CD8-positive, alpha-beta memory T cell (primary cell): ENCODE data around the gene PCNX2. TPM values are rescaled to one million over a fixed set of nuclear protein-coding genes. Genes with fewer than 3 reads are reported as not detected.

Source experiments
- CTCF ChIA-PET: fragments of 350-600 bp; sonication (Branson Sonifier 250); formaldehyde crosslinking; loops from one replicate; lab custom pipeline; 2021; ENCODE audit warnings: antibody characterized with exemption; lab: Charles Lee
- POLR2A ChIA-PET: fragments of 350-600 bp; sonication (Branson Sonifier 250); formaldehyde crosslinking; loops from one replicate; lab custom pipeline; 2021; ENCODE audit warnings: antibody characterized with exemption; lab: Charles Lee
- DNase-seq, 5 donors: peaks; one replicate each; pipeline versions ENCODE4 v3.0.0 to v3.0.0-alpha.2; 2020 to 2022; ENCODE audit warnings: mixed read lengths in 1 of 5
- H3K27ac ChIP-seq: one replicate; pipeline ENCODE4 v1.7.0; 2013; ENCODE audit warnings: low read depth, mild to moderate bottlenecking, low read length, moderate library complexity
- H3K27me3 ChIP-seq: 2 replicates; pipeline ENCODE4 v1.7.0; 2013; ENCODE audit warnings: low read length, mild to moderate bottlenecking; ENCODE audit not compliant: insufficient read depth, poor library complexity, severe bottlenecking
- H3K36me3 ChIP-seq: 2 replicates; pipeline ENCODE4 v1.7.0; 2013; ENCODE audit warnings: mild to moderate bottlenecking, low read length, moderate library complexity; ENCODE audit not compliant: insufficient read depth
- H3K4me1 ChIP-seq: 2 replicates; pipeline ENCODE4 v1.7.0; 2013; ENCODE audit warnings: mild to moderate bottlenecking, low read length, moderate library complexity; ENCODE audit not compliant: insufficient read depth
- H3K4me3 ChIP-seq: 2 replicates; pipeline ENCODE4 v1.7.0; 2013; ENCODE audit warnings: mild to moderate bottlenecking, low read length
- H3K9me3 ChIP-seq: 2 replicates; pipeline ENCODE4 v1.7.0; 2013; ENCODE audit warnings: mild to moderate bottlenecking, low read length
- H3K27ac Mint-ChIP-seq, 8 donors: one replicate each; pipeline ENCODE4 v1.8.0; 2020 to 2021; ENCODE audit warnings: mixed read lengths in 8 of 8, mild to moderate bottlenecking in 6 of 8, inconsistent platforms in 3 of 8, moderate library complexity in 3 of 8
- H3K27me3 Mint-ChIP-seq, 2 donors: one replicate each; pipeline ENCODE4 v1.8.0; 2020 to 2021; ENCODE audit warnings: mixed read lengths in 2 of 2, mild to moderate bottlenecking in 1 of 2, moderate library complexity in 1 of 2
- H3K36me3 Mint-ChIP-seq, 3 donors: one replicate each; pipeline ENCODE4 v1.8.0; 2020 to 2021; ENCODE audit warnings: mixed read lengths in 3 of 3, inconsistent platforms in 1 of 3, mild to moderate bottlenecking in 1 of 3
- H3K4me1 Mint-ChIP-seq, 3 donors: one replicate each; pipeline ENCODE4 v1.8.0; 2020 to 2021; ENCODE audit warnings: mixed read lengths in 3 of 3, inconsistent platforms in 1 of 3, mild to moderate bottlenecking in 1 of 3
- H3K4me3 Mint-ChIP-seq, 7 donors: one replicate each; pipeline ENCODE4 v1.8.0; 2020 to 2021; ENCODE audit warnings: mixed read lengths in 7 of 7, mild to moderate bottlenecking in 6 of 7, moderate library complexity in 4 of 7, inconsistent platforms in 2 of 7
- H3K9me3 Mint-ChIP-seq, 5 donors: one replicate each; pipeline ENCODE4 v1.8.0; 2020 to 2022; ENCODE audit warnings: mixed read lengths in 5 of 5, mild to moderate bottlenecking in 3 of 5, moderate library complexity in 2 of 5, inconsistent platforms in 1 of 5
- polyA plus RNA-seq: library from polyadenylated mRNA; unstranded; fragments of 300-500 nt; fragmentation: Illumina TruSeq; gene quantifications from one replicate; pipeline ENCODE4 v1.2.3, GENCODE V29; 2021
- total RNA-seq, 2 experiments: library from RNA; stranded (reverse); gene quantifications; one replicate each; pipeline ENCODE4 v1.2.3, GENCODE V29; 2021

The PCNX2 gene
- total and polyA plus RNA-seq, 3 experiments from 2014 or later = 11.7 to 27.3 (median 26.7) TPM

DNA sequence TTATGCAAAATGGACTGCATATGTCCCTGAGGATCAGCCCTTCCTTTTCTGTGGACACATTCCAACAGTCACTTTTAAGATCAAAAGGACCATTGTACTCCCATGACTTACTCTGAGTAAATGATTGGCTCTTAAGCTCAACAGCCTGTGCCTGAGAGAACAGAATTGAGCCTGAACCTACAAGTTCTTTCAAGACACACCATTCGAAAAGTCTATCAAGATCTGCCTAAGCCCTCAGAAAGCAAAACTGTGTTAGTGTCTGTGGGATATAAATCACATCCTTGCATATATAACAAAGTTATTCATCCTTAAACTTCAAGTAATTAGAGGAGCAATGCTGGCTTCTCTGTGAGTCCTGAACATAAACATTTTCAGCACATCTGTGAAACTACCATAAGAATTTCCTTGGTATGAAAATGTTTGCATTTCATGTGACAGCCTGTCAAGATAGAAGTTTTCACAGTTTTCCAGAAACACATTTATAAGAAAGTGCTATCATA lies 41.6 kb downstream of the PCNX2 start:
- ChIA-PET POLR2A (interaction anchor here (0.5 kb wide), 1 partner anchor 9 kb away, joined by 6 read pairs; no protein-coding TSS in a partner anchor), CTCF (no interaction called here)
- Histone ChIP-seq H3K9me3 (no peaks in the 10 kb centered on the region), H3K4me3 (no peak overlapping the region), H3K27me3 (no peaks in the 10 kb centered on the region), H3K36me3 (peaks cover 10% of the 10 kb centered on the region), H3K27ac (no peak overlapping the region), H3K4me1 (no peaks in the 10 kb centered on the region)
- no peaks in the 10 kb centered on the region for H3K9me3 Mint-ChIP-seq
- H3K4me3 Mint-ChIP-seq = no peak overlapping the region
- no peaks in the 10 kb centered on the region for H3K27me3 Mint-ChIP-seq
- H3K27ac Mint-ChIP-seq = no peak overlapping the region
- H3K4me1 Mint-ChIP-seq = peaks cover 0 to 14% (median 2%) of the 10 kb centered on the region in 3 donors
- no peak for DNase-seq
- peaks cover 27 to 77% (median 35%) of the 10 kb centered on the region in 3 donors for H3K36me3 Mint-ChIP-seq

DNA sequence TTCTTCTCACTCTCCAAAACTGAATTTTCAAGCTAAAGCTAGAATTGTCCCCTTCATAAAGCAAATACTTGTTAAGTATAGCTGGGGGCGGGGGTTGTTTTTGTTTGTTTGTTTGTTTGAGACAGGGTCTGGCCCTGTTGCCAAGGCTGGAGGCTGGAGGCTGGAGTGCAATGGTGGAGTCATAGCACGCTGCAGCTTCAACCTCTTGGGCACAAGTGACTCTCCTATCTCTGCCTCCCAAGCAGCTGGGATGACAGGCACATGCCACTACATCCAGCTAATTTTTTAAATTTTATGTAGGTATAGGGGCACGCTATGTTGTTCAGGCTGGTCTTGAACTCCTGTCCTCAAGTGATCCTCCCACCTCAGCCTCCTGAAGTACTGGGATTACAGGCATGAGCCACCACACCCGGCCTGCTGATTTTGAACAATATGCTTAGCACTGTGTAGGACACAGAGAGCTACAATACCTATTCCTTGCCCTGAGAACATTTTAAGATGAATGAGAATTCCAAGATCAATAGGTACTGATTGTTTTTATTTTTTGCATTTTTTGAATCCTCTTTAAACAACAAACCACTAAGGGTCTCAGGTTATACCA lies 42.2 kb downstream of the PCNX2 start:
- Histone ChIP-seq H3K4me1 (no peaks in the 10 kb centered on the region), H3K27me3 (no peaks in the 10 kb centered on the region), H3K9me3 (no peaks in the 10 kb centered on the region), H3K4me3 (no peak overlapping the region), H3K36me3 (peaks cover 4% of the 10 kb centered on the region), H3K27ac (no peak overlapping the region)
- POLR2A ChIA-PET = no interaction called here
- Mint-ChIP-seq H3K27me3 (no peaks in the 10 kb centered on the region), H3K4me3 (no peak overlapping the region), H3K36me3 (peaks cover 31 to 77% (median 32%) of the 10 kb centered on the region in 3 donors), H3K27ac (peak overlapping the region in 4 of 8 donors; percentile 2 to 79 (median 69)), H3K4me1 (peaks cover 0 to 14% (median 2%) of the 10 kb centered on the region in 3 donors), H3K9me3 (no peaks in the 10 kb centered on the region)
- CTCF ChIA-PET = no interaction called here
- DNase-seq = no peak

DNA sequence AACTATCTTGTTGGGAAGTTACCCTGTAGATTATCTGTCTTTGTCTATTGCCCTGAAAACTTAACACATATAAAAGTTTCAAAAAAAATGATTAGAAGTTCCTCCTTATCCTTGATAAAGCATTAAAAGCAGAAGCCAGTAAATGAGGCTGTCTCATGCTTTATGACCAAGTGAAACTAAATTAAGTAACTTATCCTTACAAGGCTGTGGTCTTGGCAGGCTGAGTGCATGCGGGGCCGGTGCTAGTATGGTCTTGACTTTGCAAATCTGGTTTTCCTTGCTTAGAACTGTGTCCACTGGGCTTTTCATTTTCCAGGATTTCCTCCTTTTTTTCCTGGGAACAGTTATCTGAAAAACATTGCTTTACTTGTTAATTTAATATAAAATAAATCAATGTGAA lies 43.1 kb downstream of the PCNX2 start:
- POLR2A ChIA-PET = no interaction called here
- CTCF ChIA-PET = no interaction called here
- no peak overlapping the region for H3K4me3 ChIP-seq
- no peaks in the 10 kb centered on the region for H3K27me3 Mint-ChIP-seq
- no peaks in the 10 kb centered on the region for H3K27me3 ChIP-seq
- no peaks in the 10 kb centered on the region for H3K4me1 ChIP-seq
- no peak overlapping the region for H3K27ac ChIP-seq
- no peak for DNase-seq
- H3K9me3 Mint-ChIP-seq = no peaks in the 10 kb centered on the region
- H3K36me3 ChIP-seq = peaks cover 4% of the 10 kb centered on the region
- H3K36me3 Mint-ChIP-seq = peaks cover 25 to 75% (median 30%) of the 10 kb centered on the region in 3 donors
- peak overlapping the region in 1 of 8 donors; percentile 36 for H3K27ac Mint-ChIP-seq
- no peak overlapping the region for H3K4me3 Mint-ChIP-seq
- H3K4me1 Mint-ChIP-seq = peaks cover 0 to 14% (median 2%) of the 10 kb centered on the region in 3 donors
- no peaks in the 10 kb centered on the region for H3K9me3 ChIP-seq

DNA sequence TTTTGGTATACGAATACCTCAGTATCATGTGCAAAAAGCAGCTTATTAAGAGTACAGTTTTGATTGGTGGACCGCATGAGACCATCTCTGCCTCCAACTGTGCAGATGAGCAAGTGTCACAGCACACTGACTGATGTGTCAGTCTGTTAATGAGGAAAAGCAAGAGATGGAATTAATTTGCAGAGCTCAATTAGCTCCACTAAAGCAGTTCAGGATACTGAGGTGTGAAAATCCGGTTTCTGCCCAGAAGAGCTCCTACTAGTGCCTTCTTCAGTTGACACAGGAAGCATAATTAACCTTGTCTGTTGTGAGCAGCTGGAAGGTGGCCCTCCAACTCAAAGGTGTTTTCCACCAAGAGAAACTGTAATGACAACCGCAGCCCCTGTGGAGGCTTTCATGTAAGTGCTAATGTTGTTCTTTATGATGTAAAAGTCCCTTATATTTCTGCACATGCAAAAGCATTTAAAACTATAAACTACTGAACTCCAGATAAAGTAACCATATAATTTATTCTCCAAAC lies 44.3 kb downstream of the PCNX2 start:
- Mint-ChIP-seq H3K36me3 (peaks cover 19 to 72% (median 24%) of the 10 kb centered on the region in 3 donors), H3K9me3 (no peaks in the 10 kb centered on the region), H3K4me3 (no peak overlapping the region), H3K27ac (peak overlapping the region in 1 of 8 donors; percentile 35), H3K27me3 (no peaks in the 10 kb centered on the region), H3K4me1 (peaks cover 0 to 14% (median 0%) of the 10 kb centered on the region in 3 donors)
- POLR2A ChIA-PET = no interaction called here
- DNase-seq = no peak
- CTCF ChIA-PET = interaction anchor here (1.6 kb wide), 1 partner anchor 16 kb away, joined by 4 read pairs; no protein-coding TSS in a partner anchor
- no peak overlapping the region for H3K27ac ChIP-seq
- H3K9me3 ChIP-seq = no peaks in the 10 kb centered on the region
- H3K27me3 ChIP-seq = no peaks in the 10 kb centered on the region
- H3K36me3 ChIP-seq = peaks cover 4% of the 10 kb centered on the region
- H3K4me3 ChIP-seq = no peak overlapping the region
- H3K4me1 ChIP-seq = no peaks in the 10 kb centered on the region

DNA sequence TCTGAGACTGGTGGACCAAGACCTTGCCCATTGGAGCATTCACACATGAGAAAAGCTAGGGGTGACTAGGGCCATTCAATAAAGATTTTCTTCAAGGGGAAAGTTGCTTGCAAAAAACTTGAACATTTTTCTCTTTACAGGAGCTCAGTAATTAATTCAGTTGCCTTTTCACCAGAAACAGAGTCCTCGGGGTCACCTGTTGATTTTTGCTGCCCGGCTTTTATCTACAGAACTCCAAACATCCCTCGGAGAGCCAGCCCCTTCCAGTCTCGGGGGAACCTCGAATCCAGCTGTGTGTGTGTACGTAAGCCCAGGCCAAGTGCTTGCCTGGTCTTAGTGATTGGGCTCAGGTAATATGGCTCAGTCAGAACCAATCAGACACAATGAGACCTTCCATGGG lies 47.5 kb downstream of the PCNX2 start:
- Histone ChIP-seq H3K4me1 (no peaks in the 10 kb centered on the region), H3K36me3 (peaks cover 4% of the 10 kb centered on the region), H3K9me3 (no peaks in the 10 kb centered on the region), H3K4me3 (no peak overlapping the region), H3K27me3 (no peaks in the 10 kb centered on the region), H3K27ac (no peak overlapping the region)
- Mint-ChIP-seq H3K4me1 (peaks cover 3 to 15% (median 5%) of the 10 kb centered on the region in 3 donors), H3K36me3 (peaks cover 22 to 68% (median 32%) of the 10 kb centered on the region in 3 donors), H3K27ac (peak overlapping the region in 1 of 8 donors; percentile 3), H3K9me3 (no peaks in the 10 kb centered on the region), H3K27me3 (no peaks in the 10 kb centered on the region), H3K4me3 (no peak overlapping the region)
- ChIA-PET POLR2A (no interaction called here), CTCF (no interaction called here)
- no peak for DNase-seq

DNA sequence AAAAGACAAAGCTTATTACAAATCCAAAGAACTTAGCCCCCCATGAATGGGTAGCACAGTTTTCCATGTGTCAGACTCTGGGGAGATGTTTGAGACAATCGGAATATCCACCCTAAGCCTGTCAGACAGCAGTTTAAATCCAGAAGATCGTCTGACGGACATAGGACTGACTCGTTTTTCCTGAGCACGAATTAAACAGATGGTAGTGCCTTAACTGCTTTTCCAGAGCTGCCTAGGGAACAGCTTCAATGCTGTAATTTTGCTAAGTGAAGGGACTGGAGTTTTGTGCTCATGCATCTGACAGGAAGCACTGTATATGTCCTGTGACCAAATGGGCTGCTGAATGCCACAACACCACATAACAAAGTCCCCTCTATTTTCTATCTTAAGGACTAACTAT lies 48.6 kb downstream of the PCNX2 start:
- ChIA-PET CTCF (no interaction called here), POLR2A (no interaction called here)
- Mint-ChIP-seq H3K9me3 (no peaks in the 10 kb centered on the region), H3K27me3 (no peaks in the 10 kb centered on the region), H3K4me3 (no peak overlapping the region), H3K4me1 (peaks cover 3 to 15% (median 5%) of the 10 kb centered on the region in 3 donors), H3K27ac (peak overlapping the region in 1 of 8 donors; percentile 10), H3K36me3 (peaks cover 24 to 66% (median 32%) of the 10 kb centered on the region in 3 donors)
- no peak for DNase-seq
- Histone ChIP-seq H3K4me3 (no peak overlapping the region), H3K9me3 (no peaks in the 10 kb centered on the region), H3K36me3 (peaks cover 1% of the 10 kb centered on the region), H3K27ac (no peak overlapping the region), H3K27me3 (no peaks in the 10 kb centered on the region), H3K4me1 (no peaks in the 10 kb centered on the region)

DNA sequence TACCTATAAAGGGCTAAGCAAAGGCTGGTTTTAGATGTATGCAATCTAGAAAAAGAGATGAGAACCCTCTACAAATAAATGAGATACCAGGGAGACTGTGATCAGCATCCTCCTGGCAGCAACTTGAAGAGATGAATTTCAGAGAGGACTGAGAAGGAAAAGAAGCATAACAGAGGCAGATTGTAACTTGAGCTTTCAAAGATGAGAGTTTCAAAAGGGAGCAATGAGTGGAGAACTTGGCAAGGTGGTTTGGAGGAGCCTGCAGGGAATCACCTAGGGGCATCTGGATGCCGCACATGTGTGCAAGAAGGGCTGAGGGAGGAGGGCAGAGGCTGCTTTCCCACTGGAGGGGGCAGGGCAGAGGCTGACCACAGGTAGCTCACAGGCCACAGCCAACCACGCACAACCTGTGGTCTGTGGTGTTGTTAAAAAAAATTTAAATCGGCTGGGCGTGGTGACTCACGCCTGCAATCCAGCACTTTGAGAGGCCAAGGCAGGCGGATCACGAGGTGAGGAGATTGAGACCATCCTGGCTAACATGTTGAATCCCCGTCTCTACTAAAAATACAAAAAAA lies 50.2 kb downstream of the PCNX2 start:
- no peaks in the 10 kb centered on the region for H3K9me3 Mint-ChIP-seq
- ChIA-PET CTCF (no interaction called here), POLR2A (no interaction called here)
- Histone ChIP-seq H3K27ac (no peak overlapping the region), H3K9me3 (no peaks in the 10 kb centered on the region), H3K36me3 (no peaks in the 10 kb centered on the region), H3K4me3 (no peak overlapping the region), H3K4me1 (no peaks in the 10 kb centered on the region), H3K27me3 (no peaks in the 10 kb centered on the region)
- no peak overlapping the region for H3K4me3 Mint-ChIP-seq
- no peak for DNase-seq
- peaks cover 18 to 63% (median 27%) of the 10 kb centered on the region in 3 donors for H3K36me3 Mint-ChIP-seq
- peaks cover 3 to 6% (median 5%) of the 10 kb centered on the region in 3 donors for H3K4me1 Mint-ChIP-seq
- H3K27ac Mint-ChIP-seq = peak overlapping the region in 4 of 8 donors; percentile 2 to 77 (median 42)
- H3K27me3 Mint-ChIP-seq = no peaks in the 10 kb centered on the region

DNA sequence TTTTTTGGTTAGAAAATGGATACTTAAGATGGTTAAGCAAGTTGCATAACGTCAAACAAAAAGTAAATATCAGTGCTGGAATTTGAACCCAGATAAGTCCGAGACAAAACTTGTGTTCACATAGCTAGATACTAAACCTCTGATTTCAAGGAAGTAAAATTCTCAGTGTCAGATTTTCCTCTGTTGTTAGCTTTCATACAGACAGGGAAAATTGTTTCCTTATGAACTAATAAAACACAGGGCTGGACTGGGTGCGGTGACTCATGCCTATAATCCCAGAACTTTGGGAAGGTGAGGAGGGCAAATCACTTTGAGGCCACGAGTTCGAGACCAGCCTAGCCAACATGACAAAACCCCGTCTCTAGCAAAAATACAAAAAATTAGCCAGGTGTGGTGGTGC lies 51.3 kb downstream of the PCNX2 start:
- no peak overlapping the region for H3K4me3 Mint-ChIP-seq
- Histone ChIP-seq H3K4me3 (no peak overlapping the region), H3K27ac (no peak overlapping the region), H3K27me3 (no peaks in the 10 kb centered on the region), H3K36me3 (no peaks in the 10 kb centered on the region), H3K9me3 (no peaks in the 10 kb centered on the region), H3K4me1 (no peaks in the 10 kb centered on the region)
- H3K4me1 Mint-ChIP-seq = peaks cover 3 to 6% (median 5%) of the 10 kb centered on the region in 3 donors
- peaks cover 13 to 61% (median 19%) of the 10 kb centered on the region in 3 donors for H3K36me3 Mint-ChIP-seq
- DNase-seq = no peak
- POLR2A ChIA-PET = no interaction called here
- CTCF ChIA-PET = no interaction called here
- H3K27me3 Mint-ChIP-seq = no peaks in the 10 kb centered on the region
- H3K27ac Mint-ChIP-seq = peak overlapping the region in 1 of 8 donors; percentile 80
- H3K9me3 Mint-ChIP-seq = no peaks in the 10 kb centered on the region
